Measurements from ENCODE around the gene MRAS.

Gene MRAS

GRCh38 chr3:138364356-138365252 is 16.2 kb downstream of the MRAS start (continued):
- TF ChIP-seq ZNF398 (tag by site-specific recombination; IDR thresholded peaks at IDR 0.05) (no peak), ZNF354C (tag by site-specific recombination; IDR thresholded peaks at IDR 0.05; ENCODE audit: borderline replicate concordance, low read depth) (no peak)

- Histone ChIP-seq H3K36me3 (ENCODE audit: control insufficient read depth in 2 of 2, insufficient read depth in 1 of 2, low read length in 2 of 2) (no peaks in the 10 kb centered on the region), H3K9me3 (ENCODE audit: control insufficient read depth, insufficient read depth, low read depth, low read length) (no peaks in the 10 kb centered on the region), H3K27ac (ENCODE audit: extremely low read depth, low read depth, low read length) (no peak overlapping the region), H3K4me1 (ENCODE audit: control insufficient read depth, insufficient read depth, low read length) (no peaks in the 10 kb centered on the region), H3K4me3 (ENCODE audit: low read depth, low read length) (no peak overlapping the region)
- POLR2A ChIA-PET = no interaction called here
- CTCF ChIA-PET = interaction anchor here (0.7 kb wide), 1 partner anchor 10 kb away, joined by 3 read pairs; no protein-coding TSS in a partner anchor
- no peak for TF ChIP-seq ZNF692 (tag by site-specific recombination; IDR thresholded peaks at IDR 0.05)
- TF ChIP-seq ZNF280C (tag by site-specific recombination; IDR thresholded peaks at IDR 0.05) = no peak
- TF ChIP-seq ZNF585B (tag by site-specific recombination; IDR thresholded peaks at IDR 0.05) = no peak
- TF ChIP-seq WT1 (tag by site-specific recombination; IDR thresholded peaks at IDR 0.05) = no peak
- no peak for TF ChIP-seq ZNF292 (tag by site-specific recombination; IDR thresholded peaks at IDR 0.05; ENCODE audit: borderline replicate concordance, low read depth)
- no peak for TF ChIP-seq TRIM28 (IDR thresholded peaks at IDR 0.05; ENCODE audit: borderline replicate concordance, low read length)
- TF ChIP-seq ZNF138 (tag by site-specific recombination; IDR thresholded peaks at IDR 0.05; ENCODE audit: borderline replicate concordance) = no peak
- TF ChIP-seq ZNF169 (tag by site-specific recombination; IDR thresholded peaks at IDR 0.05) = no peak
- TF ChIP-seq GLI4 (tag by site-specific recombination; IDR thresholded peaks at IDR 0.05) = no peak
- TF ChIP-seq SCRT2 (tag by site-specific recombination; IDR thresholded peaks at IDR 0.05) = no peak
- TF ChIP-seq KLF7 (tag by site-specific recombination; IDR thresholded peaks at IDR 0.05; ENCODE audit: borderline replicate concordance) = no peak
- no peak for TF ChIP-seq ZNF37A (tag by site-specific recombination; IDR thresholded peaks at IDR 0.05)
- no peak for TF ChIP-seq ZNF596 (tag by site-specific recombination; IDR thresholded peaks at IDR 0.05)
- TF ChIP-seq ZNF362 (tag by site-specific recombination; IDR thresholded peaks at IDR 0.05) = no peak
- no peak for TF ChIP-seq MYNN (tag by site-specific recombination; IDR thresholded peaks at IDR 0.05; ENCODE audit: borderline replicate concordance)
- TF ChIP-seq ZNF48 (tag by site-specific recombination; IDR thresholded peaks at IDR 0.05) = no peak
- TF ChIP-seq KLF9 (tag by site-specific recombination; IDR thresholded peaks at IDR 0.05; ENCODE audit: low read depth) = no peak
- TF ChIP-seq ZNF10 (tag by site-specific recombination; IDR thresholded peaks at IDR 0.05) = no peak
- no peak for TF ChIP-seq ZNF639 (tag by site-specific recombination; IDR thresholded peaks at IDR 0.05)
Observed at GRCh38 chr3:138365253-138365555, 16.8 kb downstream of the MRAS start.

All from HEK293 (cell line).